ENCODE results near the gene SHKBP1.

DNA sequence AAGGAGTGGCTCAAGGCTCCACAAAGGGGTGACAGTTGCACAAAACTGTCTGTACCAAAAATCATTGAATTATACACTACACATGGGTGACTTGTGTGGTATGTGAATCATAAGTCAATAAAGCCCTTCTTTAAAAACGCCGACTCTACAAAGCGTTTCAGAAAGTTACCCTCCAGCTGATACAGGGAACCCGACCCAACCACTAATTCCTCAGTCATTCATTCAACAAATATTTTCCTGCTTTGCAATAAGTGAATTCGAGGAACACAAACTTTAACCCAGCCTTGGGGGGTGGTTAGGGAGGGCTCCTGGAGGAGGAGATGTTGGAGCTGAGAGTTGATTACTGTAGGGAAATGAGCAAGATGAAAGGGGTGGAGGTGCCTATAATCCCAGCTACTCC, 56.5 kb downstream of the SHKBP1 start:
- TF ChIP-seq, protein P1, sequence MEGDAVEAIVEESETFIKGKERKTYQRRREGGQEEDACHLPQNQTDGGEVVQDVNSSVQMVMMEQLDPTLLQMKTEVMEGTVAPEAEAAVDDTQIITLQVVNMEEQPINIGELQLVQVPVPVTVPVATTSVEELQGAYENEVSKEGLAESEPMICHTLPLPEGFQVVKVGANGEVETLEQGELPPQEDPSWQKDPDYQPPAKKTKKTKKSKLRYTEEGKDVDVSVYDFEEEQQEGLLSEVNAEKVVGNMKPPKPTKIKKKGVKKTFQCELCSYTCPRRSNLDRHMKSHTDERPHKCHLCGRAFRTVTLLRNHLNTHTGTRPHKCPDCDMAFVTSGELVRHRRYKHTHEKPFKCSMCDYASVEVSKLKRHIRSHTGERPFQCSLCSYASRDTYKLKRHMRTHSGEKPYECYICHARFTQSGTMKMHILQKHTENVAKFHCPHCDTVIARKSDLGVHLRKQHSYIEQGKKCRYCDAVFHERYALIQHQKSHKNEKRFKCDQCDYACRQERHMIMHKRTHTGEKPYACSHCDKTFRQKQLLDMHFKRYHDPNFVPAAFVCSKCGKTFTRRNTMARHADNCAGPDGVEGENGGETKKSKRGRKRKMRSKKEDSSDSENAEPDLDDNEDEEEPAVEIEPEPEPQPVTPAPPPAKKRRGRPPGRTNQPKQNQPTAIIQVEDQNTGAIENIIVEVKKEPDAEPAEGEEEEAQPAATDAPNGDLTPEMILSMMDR (IDR thresholded peaks at IDR 0.05; ENCODE audit: low read depth, low read length, poor library complexity, severe bottlenecking): no peak
- TF ChIP-seq EZH2phosphoT487 (IDR thresholded peaks at IDR 0.05; ENCODE audit: borderline replicate concordance, low read length): no peak

All from DOHH2 (cell line).